RKO (cell line): Measurements from ENCODE around the gene ZNF616.

ENCODE experiments used
- DNase-seq: peaks from one replicate; pipeline ENCODE4 v3.0.0-alpha.2; 2016; ENCODE audit warnings: low spot score

The ZNF616 gene

GRCh38 chr19:52139252-52140031 lies at the start of gene ZNF616:
Gene ZNF616 (minus strand): TSS chr19:52139938. CDS start chr19:52130512, 9,426 bp downstream.
- peak; percentile 94 for DNase-seq

- DNase-seq, result peak; percentile 23
These were observed 49.3 kb upstream of the ZNF616 start for GRCh38 chr19:52188822-52189734.

GRCh38 chr19:52187407-52187806 lies 47.7 kb upstream of the ZNF616 start:
- DNase-seq, result no peak

- DNase-seq, result no peak
These were observed 36.8 kb upstream of the ZNF616 start for GRCh38 chr19:52176574-52176973.

GRCh38 chr19:52172347-52172746 lies 32.6 kb upstream of the ZNF616 start:
- DNase-seq, result no peak

GRCh38 chr19:52171321-52172169 lies 31.8 kb upstream of the ZNF616 start, which contains the start of gene ZNF836:
Gene ZNF836 (minus strand): TSS chr19:52171621. CDS start chr19:52168072, 3,549 bp downstream.
- peak; percentile 83 for DNase-seq

GRCh38 chr19:52170863-52171320 lies 31.2 kb upstream of the ZNF616 start:
- no peak for DNase-seq

- no peak for DNase-seq
These were observed 30.6 kb upstream of the ZNF616 start for GRCh38 chr19:52170304-52170703.

- DNase-seq, result no peak
These were observed 16.0 kb upstream of the ZNF616 start for GRCh38 chr19:52155596-52156359.

GRCh38 chr19:52148256-52148655 lies 8.5 kb upstream of the ZNF616 start:
- no peak for DNase-seq

GRCh38 chr19:52142001-52142595 lies 2.4 kb upstream of the ZNF616 start:
- DNase-seq, result peak; percentile 91

- DNase-seq, result no peak
These were observed 1.5 kb upstream of the ZNF616 start for GRCh38 chr19:52141203-52141602.

GRCh38 chr19:52140032-52140710 lies 433 bp upstream of the ZNF616 start:
- peak; percentile 16 for DNase-seq

- no peak for DNase-seq
These were observed 821 bp downstream of the ZNF616 start for GRCh38 chr19:52138983-52139251.

GRCh38 chr19:52138278-52138982 lies 1.3 kb downstream of the ZNF616 start:
- DNase-seq, result peak; percentile 68

GRCh38 chr19:52120286-52120685 lies 19.5 kb downstream of the ZNF616 start:
- no peak for DNase-seq

- no peak for DNase-seq
These were observed 24.1 kb downstream of the ZNF616 start for GRCh38 chr19:52115526-52116053.

- no peak for DNase-seq
These were observed 25.0 kb downstream of the ZNF616 start for GRCh38 chr19:52114691-52115090.

GRCh38 chr19:52112624-52113023 lies 27.1 kb downstream of the ZNF616 start:
- DNase-seq, result no peak
